GM18508 (cell line): ENCODE data around the gene ADPRM.
"Not testable (repeated sequence)": the region's sequence is repeated elsewhere in the genome, so short reads cannot be mapped to it uniquely, and the experiment has no call there.

Experiments used
- ATAC-seq: cut with Tn5 transposase; IDR thresholded peaks from one replicate; pipeline ENCODE4 v1.9.1; 2021; ENCODE audit warnings: moderate number of reproducible peaks; ENCODE audit not compliant: insufficient read depth, unreplicated experiment

Gene ADPRM

GRCh38 chr17:10698096-10698818 lies 863 bp downstream of the ADPRM start:
- no peak for ATAC-seq

DNA sequence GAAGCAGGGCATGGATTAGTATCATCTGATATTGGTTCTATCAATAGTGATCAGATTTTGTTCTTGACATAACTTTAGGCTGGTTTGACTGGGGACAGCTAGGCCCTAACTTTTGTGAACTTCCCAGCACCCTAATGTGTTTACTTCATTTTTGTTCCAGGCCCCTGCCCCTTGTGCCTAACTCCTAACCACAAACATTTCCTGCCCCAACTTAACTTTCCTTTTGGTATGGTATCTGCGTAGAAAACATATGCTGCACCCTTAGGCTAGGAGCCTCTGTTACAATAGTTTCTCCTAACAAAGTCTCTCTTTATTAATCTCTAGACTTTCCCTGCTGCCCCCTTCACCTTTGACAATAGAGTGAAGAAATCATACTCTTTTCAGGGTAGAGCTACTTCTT lies 2.5 kb downstream of the ADPRM start:
- ATAC-seq: no peak

DNA sequence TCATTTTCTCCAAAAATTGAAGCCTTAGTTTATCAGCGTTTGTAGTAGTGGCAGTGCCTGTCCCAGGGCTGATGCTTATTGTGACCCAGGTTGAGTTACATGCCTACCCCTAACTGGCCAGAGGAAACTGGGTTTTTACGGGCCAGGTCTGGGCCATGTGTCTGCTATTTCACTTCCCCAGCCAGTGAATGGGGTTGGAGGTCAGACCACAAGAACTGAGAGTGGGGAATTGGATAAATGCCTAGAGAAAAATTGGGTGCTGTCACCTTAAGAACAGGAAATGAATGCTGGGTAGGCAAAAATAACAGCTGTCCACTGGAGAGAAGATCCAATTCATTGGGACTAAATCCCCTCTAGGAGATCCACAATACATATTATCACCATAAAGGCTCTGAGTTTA lies 5.2 kb downstream of the ADPRM start:
- ATAC-seq: no peak

DNA sequence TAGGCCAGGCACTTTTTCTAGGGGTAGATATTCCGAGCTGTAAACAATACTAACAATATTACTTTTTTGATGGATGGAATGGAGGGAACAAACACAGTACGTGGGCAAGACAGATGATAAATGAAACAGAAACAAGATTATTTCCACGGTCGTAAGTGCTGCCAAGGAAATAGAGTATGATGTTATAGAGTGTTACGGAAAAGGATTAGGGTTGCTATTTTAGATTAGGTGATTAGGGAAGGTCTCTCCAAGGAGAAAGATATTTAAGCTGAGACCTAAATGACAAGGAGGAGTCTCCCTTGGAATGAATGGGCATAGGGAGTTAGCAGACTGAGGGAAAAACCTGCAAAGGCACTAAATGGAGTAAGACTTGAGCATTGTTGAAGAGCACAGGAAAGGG lies 8.3 kb downstream of the ADPRM start:
- no peak for ATAC-seq

GRCh38 chr17:10713318-10713717 lies 15.9 kb downstream of the ADPRM start:
- ATAC-seq: no peak

DNA sequence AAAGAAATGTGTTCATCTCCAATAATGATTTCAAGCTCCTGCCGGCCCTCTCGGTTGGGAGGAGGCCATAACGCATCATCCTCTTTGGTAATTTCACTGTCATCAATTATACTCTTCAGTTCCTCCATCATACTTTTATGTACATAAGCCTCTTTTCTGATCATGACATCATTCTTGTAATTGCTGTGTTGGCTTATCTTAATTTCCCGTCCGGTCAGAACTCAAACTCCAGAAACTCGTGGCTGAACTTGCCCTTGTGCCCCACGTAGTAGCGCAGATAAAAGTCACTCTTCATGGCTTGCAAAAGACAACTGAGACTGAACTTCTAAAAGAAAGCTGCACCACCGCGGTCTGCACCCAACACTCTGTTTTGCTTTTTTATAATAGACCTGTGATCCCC lies 18.8 kb downstream of the ADPRM start:
- ATAC-seq: no peak

DNA sequence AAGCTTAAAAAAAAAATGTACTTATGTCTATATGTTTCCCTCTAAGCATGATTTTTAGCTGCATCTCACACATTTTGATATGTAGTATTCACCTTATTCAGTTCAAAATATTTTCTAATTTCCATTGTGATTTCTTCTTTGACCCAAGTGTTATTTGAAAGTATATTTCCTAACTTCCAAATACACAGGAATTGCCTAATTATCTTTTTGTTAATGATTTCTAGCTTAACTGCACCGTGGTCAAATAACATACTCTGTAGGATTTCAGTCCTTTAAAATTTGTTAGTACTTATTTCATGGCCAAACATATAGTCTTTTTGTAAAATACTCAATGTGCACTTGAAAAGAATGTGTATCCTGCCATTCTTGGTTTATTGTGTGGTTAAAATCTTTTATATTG lies 21.2 kb downstream of the ADPRM start:
- ATAC-seq: no peak

- no peak for ATAC-seq
These were observed 27.3 kb downstream of the ADPRM start for GRCh38 chr17:10724546-10725195.

DNA sequence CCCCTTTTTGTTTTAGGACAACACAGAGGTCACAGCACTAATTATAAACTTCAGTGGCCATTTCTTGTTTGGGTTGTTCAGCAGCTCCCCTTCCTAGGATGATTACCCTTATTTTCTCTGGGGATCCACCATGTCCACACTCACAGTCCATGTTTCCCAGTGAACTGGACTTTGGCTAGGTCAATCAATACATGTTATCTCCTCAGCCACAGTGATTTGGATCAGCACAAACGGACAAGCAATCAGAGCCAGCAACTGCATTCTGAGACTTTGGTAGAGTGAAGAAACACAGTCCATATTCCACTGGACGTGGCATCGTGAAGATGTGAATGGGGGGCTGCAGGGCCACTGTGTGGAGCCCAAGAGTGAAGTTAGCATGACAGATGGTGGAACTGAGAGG lies 27.9 kb downstream of the ADPRM start:
- no peak for ATAC-seq

GRCh38 chr17:10726196-10726595 lies 28.8 kb downstream of the ADPRM start:
- no peak for ATAC-seq

DNA sequence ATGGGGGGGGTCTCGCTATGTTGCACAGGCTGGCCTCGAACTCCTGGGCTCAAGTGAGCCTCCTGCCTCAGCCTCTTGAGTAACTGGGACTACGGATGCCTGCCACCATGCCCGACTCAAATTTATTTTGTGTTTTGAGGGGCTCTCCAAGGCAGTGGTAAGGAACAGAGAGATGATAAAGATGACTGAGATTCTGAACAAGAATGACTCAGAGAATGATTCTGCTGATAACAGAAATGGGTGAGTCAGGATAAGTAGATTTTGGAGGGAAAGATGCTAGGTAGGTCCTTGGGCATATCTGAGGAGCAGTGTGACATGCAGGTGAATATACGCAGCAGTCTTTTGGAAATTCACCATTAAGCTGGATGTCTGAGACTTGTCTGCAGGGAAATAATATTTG lies 29.8 kb downstream of the ADPRM start:
- ATAC-seq: no peak

GRCh38 chr17:10728331-10728892 lies 31.0 kb downstream of the ADPRM start:
- ATAC-seq: no peak

GRCh38 chr17:10729334-10730193 lies 32.2 kb downstream of the ADPRM start, which contains the start of gene TMEM220:
Gene TMEM220 (minus strand): TSS chr17:10730023. CDS start chr17:10729851, 172 bp downstream.
- no peak for ATAC-seq

DNA sequence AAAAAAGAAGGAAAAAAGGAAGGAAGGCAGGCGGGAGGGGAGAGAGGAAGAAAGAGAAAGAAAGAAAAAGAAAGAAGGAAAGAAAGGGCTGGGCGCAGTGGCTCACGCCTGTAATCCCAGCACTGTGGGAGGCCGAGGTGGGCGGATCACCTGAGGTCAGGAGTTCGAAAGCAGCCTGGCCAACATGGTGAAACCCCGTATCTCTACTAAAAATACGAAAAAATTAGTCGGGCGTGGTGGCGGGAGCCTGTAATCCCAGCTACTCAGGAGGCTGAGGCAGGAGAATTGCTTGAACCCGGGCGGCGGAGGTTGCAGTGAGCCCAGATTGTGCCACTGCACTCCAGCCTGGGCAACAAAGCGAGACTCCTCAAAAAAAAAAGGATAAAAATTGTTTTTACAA lies 32.9 kb downstream of the ADPRM start:
- not testable (repeated sequence) for ATAC-seq

DNA sequence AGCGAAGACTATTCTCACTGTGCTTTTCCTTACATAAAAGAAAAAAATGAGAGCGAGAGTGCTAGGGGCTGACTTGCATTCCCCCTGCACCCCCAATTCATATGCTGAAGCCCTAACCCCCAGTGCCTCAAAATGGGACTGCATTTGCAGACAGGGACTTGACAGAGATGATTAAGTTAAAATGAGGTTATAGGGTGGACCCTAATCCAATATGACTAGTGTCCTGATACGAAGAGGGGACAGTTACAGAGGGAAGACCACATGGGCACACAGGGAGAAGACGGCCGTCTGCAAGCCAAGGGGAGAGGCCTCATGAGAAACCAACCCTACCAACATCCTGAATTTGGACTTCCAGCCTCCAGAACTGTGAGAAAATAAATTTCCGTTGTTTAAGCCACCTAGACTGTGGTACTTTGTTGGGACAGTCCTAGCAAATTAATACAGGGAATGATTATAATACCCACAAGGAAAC lies 34.0 kb downstream of the ADPRM start:
- ATAC-seq: no peak

GRCh38 chr17:10732121-10732520 lies 34.7 kb downstream of the ADPRM start:
- not testable (repeated sequence) for ATAC-seq

DNA sequence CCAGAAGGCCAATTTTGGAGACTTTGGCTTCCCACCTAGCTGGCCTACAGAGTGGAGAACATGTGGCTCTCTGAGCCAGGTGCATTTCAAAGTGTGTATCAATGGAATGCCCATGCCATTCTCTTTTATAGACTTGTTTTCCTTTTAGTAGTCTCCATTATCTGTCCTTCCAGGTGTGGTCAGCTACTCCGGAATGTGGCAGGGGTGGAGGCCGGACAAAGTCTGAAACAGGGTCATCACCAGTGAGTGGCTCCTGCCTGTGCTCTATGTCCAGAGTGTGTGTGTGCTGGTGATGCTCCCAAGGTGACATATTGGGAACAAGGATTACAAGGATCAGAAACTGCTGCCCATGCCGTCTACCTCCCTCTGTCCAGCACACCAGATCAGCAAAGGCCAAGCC lies 36.3 kb downstream of the ADPRM start:
- no peak for ATAC-seq

- no peak for ATAC-seq
These were observed 37.9 kb downstream of the ADPRM start for GRCh38 chr17:10735251-10735650.

GRCh38 chr17:10735821-10736220 lies 38.4 kb downstream of the ADPRM start:
- no peak for ATAC-seq

- no peak for ATAC-seq
These were observed 39.8 kb downstream of the ADPRM start for GRCh38 chr17:10737168-10737622.

GRCh38 chr17:10737736-10738135 lies 40.3 kb downstream of the ADPRM start:
- ATAC-seq: no peak
